Activated CD4-positive, alpha-beta T cell treated with anti-CD3 and anti-CD28 coated beads for 48 hours (primary cell): ENCODE data around the gene TFF1.

Experiments used
- DNase-seq: peaks from one replicate; pipeline ENCODE4 v3.0.0-alpha.2; 2020

Gene TFF1

DNA sequence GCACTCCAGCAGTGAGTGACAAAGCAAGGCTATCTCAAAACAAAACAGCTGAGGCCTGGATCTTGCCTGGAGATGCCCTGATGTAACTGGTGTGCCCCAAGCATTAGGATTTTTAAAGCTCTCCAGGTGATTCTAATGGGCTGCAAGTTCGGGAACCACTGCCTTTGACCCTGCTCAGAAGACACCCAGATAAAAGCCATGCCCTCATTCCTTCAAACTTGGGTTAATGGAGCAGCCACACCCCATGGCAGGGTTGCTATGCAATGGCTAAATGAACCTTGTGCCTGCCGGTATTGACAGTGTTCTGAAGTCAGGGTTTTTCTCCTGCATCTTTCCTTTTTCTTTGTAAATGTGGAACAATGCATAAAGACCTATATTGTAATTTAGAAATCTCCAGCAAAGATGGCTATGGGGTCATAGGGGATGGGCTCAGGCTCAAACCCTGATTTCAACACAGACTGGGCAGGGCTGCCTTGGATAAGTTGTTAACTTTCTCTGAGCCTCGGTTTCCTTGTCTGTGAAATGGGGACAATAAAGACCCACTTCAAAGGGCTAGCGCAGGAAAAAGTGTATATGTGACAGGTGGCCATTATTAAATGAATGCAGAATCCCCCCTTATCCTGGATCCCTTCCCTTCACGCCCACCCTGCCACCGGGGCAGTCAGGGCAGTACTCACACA is 51.6 kb downstream of the TFF1 start:
- no peak for DNase-seq

DNA sequence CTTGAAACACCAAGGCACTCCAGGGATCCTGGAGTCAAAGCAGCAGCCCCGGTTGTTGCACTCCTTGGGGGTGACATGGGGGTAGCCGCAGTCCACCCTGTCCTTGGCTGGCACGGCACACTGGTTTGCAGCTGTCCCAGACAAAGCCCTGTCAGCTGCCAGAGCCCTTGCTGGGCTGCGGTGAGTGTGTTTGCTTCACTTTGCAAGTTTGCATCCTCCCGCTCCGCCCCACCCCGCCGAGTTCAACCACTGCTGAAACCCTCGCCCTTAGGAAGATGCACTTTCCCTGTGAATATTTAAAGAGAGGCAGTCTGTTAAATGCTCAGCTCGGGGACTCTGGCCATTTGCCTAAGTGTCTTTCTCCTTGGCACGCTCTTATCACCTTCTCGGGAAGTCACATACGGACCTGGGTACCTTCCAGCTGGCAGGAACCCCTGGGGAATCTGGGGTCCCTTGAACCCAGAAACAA is 52.8 kb downstream of the TFF1 start:
- no peak for DNase-seq

DNA sequence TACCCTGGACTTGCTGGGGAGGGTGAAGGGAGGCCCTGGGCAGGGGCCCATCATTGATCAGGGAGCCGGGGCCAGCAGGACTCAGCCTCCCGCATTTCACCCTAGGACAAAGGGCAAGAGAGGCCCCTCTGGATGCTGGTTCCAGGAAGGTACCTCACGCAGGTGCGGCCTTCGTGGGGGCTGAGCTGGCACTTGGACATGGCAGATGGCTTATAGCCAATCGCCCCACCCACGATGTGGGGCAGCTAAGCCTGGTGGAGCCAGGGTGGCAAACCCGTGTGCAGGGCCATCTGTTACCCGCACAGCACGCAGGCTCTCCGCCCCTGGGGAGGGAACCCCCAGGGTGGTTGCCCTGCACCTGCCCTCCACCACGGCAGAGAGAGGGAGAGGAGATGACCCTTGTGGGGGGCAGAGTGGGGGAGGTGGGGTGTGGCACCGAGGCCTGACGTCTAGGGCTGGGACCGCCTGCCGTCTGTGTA is 53.7 kb downstream of the TFF1 start:
- DNase-seq = no peak
